ENCODE measurements around the gene APOL4. TPM values are rescaled to one million over a fixed set of nuclear protein-coding genes. Genes with fewer than 3 reads are reported as not detected.

Gene APOL4
- total and polyA plus RNA-seq, 8 donors: 0.28 to 4.1 (median 1.5) TPM

DNA sequence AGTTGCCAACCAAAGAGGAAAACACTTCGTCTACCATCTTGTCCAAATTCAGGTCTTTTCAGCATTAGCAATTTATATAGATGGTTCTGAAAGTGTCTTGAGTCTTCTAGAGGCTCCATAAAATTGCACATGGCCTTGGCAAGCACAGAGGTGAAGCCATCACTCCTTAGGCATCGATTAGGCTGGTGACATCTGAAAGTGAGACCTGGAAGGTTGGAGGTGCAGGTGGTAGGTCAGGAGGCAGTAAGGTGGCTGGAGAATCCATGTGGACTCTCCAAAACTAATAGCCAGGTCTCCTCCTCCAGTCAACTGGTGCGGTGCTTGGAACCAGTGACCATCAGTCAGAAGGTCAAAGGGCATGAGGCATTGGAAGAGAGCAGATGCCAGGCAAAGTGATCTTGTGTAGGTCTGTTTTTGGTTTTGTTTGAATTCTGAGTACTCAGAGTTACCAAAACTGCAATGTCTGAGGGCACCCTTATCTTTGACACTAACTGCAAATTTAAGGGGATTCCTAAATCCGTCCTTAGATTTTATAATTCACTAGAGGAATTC, 44.3 kb upstream of the APOL4 start:
- Histone ChIP-seq H3K4me3 (no peak overlapping the region), H3K4me1 (no peaks in the 10 kb centered on the region), H3K9me3 (no peaks in the 10 kb centered on the region), H3K27me3 (no peaks in the 10 kb centered on the region), H3K36me3 (no peaks in the 10 kb centered on the region), H3K27ac (no peak overlapping the region)
- 56 to 63% methylated on average over 4 of the region's 4 CpGs for WGBS, 2 donors
- no peak for FAIRE-seq
- intact Hi-C loops (cut with DNase I): no loop called here
- TF ChIP-seq, protein P1, sequence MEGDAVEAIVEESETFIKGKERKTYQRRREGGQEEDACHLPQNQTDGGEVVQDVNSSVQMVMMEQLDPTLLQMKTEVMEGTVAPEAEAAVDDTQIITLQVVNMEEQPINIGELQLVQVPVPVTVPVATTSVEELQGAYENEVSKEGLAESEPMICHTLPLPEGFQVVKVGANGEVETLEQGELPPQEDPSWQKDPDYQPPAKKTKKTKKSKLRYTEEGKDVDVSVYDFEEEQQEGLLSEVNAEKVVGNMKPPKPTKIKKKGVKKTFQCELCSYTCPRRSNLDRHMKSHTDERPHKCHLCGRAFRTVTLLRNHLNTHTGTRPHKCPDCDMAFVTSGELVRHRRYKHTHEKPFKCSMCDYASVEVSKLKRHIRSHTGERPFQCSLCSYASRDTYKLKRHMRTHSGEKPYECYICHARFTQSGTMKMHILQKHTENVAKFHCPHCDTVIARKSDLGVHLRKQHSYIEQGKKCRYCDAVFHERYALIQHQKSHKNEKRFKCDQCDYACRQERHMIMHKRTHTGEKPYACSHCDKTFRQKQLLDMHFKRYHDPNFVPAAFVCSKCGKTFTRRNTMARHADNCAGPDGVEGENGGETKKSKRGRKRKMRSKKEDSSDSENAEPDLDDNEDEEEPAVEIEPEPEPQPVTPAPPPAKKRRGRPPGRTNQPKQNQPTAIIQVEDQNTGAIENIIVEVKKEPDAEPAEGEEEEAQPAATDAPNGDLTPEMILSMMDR (IDR thresholded peaks at IDR 0.05): no peak
- no peak for DNase-seq
- no peak for ATAC-seq

DNA sequence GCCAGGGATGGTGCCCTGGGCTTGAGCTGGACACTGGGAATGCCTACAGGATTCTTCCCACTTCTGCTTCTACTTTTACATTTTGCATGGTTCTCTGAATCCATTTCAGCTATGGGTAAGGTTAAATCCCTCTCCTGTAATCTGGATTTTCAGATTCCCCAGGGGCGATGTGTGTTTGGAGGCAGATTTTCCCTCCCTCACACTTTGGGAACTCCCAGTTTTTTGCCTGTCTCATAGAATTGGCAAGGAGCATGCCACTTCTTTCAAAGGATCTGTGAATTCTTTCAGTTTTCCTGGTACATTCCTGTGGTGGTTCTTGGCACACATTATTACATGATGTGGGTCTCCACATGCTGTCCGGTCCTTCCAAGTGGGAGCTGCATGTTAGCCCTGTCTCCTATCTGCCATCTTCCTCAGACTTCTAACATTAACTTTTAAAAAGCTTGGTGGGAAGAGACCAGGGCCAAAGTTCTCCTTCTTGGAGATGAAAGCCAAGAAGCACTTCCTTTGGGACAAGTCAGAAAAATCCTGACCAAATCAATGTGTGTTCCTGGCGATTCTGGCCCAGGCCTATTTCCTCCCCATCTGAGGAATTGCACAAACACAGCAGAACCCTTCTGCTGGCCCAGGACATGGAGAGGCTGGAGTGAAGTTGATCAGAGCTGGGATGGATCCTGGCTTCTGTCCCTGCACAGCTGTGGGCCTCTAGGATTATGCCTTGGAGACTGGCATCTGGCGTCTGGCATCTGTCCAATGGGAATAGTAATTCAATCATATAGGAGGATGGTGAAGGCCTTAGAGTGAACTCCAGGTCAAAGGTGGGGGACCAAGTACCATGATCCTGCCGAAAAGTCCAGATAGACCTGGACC, 43.1 kb upstream of the APOL4 start:
- no peaks in the 10 kb centered on the region for H3K27me3 ChIP-seq
- WGBS, 2 donors: 79 to 92% methylated on average over 5 of the region's 5 CpGs
- TF ChIP-seq, protein P1 (IDR thresholded peaks at IDR 0.05): no peak

DNA sequence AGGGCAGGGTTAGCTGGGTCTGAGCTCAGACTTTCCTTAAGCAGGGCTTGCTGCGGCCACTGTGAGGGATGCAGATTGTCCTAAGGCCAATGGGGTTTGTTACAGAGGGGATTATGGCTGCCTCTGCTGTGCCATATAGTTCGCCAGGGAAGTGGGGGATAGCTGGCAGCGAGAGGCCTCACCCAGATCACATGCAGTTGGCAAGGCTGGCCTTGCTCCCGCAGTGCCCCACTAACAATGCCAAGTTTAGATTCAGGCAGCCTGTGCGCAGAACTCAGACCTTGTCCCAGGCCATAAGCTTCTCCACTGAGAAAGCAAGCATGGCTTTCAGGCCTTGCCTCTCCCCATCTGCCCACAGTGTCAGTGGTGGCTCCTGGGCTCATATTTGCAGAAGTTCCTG, 42.4 kb upstream of the APOL4 start:
- WGBS, 2 donors: 84 to 85% methylated on average over 5 of the region's 5 CpGs
- TF ChIP-seq, protein P1 (IDR thresholded peaks at IDR 0.05): no peak
- H3K27ac ChIP-seq: no peak overlapping the region
- H3K27me3 ChIP-seq: no peaks in the 10 kb centered on the region
- H3K36me3 ChIP-seq: no peaks in the 10 kb centered on the region
- peak in 1 of 6 donors; percentile 4 for DNase-seq
- H3K9me3 ChIP-seq: no peaks in the 10 kb centered on the region
- no peak for FAIRE-seq
- no peak for ATAC-seq
- H3K4me3 ChIP-seq: no peak overlapping the region
- intact Hi-C loops (cut with DNase I): no loop called here
- H3K4me1 ChIP-seq: no peaks in the 10 kb centered on the region

More for the DNA sequence above, 43.1 kb upstream of the APOL4 start:
- H3K4me1 ChIP-seq: no peaks in the 10 kb centered on the region
- ATAC-seq (peak in 3 of 4 donors; percentile 12 to 39 (median 20)), DNase-seq (no peak), FAIRE-seq (no peak)
- H3K27ac ChIP-seq: no peak overlapping the region
- intact Hi-C loops (cut with DNase I): no loop called here
- no peak overlapping the region for H3K4me3 ChIP-seq
- H3K9me3 ChIP-seq: no peaks in the 10 kb centered on the region
- H3K36me3 ChIP-seq: no peaks in the 10 kb centered on the region

DNA sequence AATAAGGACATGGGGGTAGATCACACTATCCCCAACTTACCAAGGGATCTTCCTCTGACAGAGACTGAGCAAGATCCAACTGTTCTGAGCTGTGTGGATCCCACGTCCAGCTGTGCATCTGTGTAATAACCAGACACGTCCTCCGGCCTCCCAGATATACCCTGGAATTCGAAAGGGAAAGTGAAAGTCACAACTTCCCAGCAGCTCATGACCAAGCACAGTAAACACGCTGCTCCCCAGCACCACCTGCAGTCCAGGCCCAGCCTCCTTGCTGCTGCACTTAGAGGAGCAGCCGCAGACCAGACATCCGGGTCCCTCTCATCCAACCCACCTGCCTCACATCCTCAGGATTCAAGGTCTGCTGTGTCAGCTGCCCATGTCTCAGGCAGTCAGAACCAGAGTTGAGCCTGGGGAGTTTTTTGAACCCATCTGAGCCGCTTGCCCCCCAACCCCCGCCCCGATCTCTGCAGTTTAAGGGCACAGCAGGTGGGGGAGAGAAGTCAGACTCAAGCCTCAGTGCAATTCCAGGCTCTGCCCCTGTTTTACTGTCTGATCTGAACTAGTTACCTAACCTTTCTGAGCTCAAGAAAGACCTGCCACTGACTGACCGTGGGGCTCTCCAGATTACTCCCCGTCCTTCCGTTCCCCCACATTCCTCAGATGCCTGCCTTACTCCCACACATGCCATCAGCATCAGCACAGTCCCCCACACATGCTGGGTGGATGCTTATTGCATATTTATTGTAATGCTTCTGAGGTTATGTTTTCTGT, 38.0 kb upstream of the APOL4 start, which contains the start of gene APOL2:
TSS of gene APOL2 (minus strand) at position 127 of the 771 bp plus-strand sequence. CDS start 6,365 bp downstream, outside the sequence.
- H3K27ac ChIP-seq: peak within 1 kb of the TSS; percentile 53 to 93 (median 74)
- ATAC-seq (peak; percentile 96 to 98 (median 97)), DNase-seq (peak; percentile 84 to 95 (median 90)), FAIRE-seq (peak; percentile 67)
- intact Hi-C loops (cut with DNase I): no loop called here
- no peaks in the 10 kb centered on the region for H3K36me3 ChIP-seq
- TF ChIP-seq, protein P1 (IDR thresholded peaks at IDR 0.05): peak; percentile 36 to 45 (median 44)
- H3K4me1 ChIP-seq: peaks cover 3 to 18% (median 4%) of the 10 kb centered on the region in 3 donors
- peak within 1 kb of the TSS; percentile 49 to 73 (median 60) for H3K4me3 ChIP-seq
- WGBS, 2 donors: 8 to 9% methylated on average over 13 of the region's 13 CpGs
- no peaks in the 10 kb centered on the region for H3K9me3 ChIP-seq
- no peaks in the 10 kb centered on the region for H3K27me3 ChIP-seq

All from pancreas (tissue), 10 donors.